ENCODE results near the gene COL26A1.
"Not testable (repeated sequence)": the region's sequence is repeated elsewhere in the genome, so short reads cannot be mapped to it uniquely, and the experiment has no call there.

COL26A1 gene

DNA sequence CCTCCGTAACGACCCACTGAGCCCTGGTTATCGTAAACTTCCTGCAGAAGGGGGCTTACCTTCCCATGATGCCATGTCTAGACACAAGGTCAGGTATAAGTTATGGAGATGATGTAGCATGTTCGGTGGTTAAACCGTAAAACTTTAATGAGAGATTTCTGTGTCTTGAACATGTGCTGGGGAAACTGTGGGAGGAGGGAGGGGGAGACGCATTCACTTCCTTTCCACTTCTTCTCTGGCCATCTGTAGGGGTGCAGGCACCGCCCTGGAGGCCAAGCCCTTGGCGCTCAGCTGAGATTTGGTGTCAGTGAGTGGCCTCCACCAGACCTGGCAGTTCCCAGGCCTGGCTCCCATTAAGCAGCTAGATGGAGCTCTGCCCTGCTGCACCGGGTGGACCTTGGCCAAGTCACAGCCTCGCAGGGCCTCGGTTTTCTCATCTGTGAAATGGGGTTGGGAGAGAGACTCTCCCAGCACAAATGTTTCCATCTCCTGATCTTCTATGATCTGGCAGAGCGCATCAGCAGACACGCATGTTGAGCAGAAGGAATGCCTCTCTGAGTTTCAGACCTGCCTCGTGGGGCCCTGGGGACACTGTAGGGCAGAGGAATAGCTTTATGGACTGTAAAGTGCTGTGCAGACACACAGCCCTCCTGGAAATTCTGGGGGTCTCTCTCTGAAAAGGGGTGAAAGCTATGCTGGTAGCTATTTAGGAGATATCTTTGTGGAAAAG lies 106.0 kb downstream of the COL26A1 start:
- Histone ChIP-seq H3K27me3 (ENCODE audit: control insufficient read depth in 1 of 2, insufficient read depth in 2 of 2, low read length in 2 of 2) (no peaks in the 10 kb centered on the region), H3K36me3 (ENCODE audit: control insufficient read depth in 1 of 2, insufficient read depth in 2 of 2, low read length in 2 of 2) (no peaks in the 10 kb centered on the region), H3K9me3 (ENCODE audit: control insufficient read depth in 1 of 2, low read length in 2 of 2) (no peaks in the 10 kb centered on the region), H3K4me1 (ENCODE audit: control insufficient read depth in 1 of 2, insufficient read depth in 2 of 2, low read length in 2 of 2) (no peaks in the 10 kb centered on the region), H3K9ac (ENCODE audit: low read depth in 1 of 2, low read length in 2 of 2) (no peak overlapping the region), H3K4me3 (ENCODE audit: low read depth in 1 of 2, low read length in 2 of 2) (no peak overlapping the region), H3K27ac (ENCODE audit: low read depth, low read length) (no peak overlapping the region)

DNA sequence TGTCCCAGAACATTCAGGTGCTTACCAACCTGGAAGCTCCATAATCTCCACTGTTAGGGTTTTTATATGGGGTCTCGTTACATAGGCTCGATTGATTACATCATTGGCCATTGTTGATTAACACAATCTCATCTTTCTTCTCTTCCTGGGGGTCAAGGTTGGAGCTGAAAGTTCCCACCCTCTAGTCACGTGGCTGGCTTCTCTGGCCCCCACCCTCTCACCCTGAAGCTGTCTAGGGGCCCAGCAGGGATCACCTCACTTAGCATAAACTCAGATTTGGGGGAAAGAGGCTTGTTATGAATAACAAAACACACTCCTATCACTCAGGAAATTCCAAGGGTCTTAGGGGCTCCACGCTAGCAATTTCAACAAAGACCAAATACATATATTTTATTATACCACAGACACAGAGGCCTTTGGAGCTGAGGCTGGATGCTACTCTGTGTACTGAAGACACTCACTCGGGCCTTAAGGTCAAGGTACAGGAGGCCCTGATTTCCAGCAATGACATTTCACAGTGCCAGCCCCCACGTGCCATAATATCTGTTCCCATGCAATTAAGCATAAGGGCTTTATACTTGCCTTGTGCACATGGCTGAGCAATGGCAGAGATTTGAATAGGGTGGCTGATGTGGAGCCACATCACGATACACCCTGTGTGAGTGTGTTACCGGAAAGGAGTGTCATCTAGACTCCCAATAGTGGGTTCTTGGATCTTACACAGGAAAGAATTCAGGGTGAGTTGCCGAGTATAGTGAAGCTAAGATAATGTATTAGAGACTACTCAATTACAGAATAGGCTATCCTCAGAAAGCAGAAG lies 108.2 kb downstream of the COL26A1 start:
- H3K27me3 ChIP-seq (ENCODE audit: control insufficient read depth in 1 of 2, insufficient read depth in 2 of 2, low read length in 2 of 2), result no peaks in the 10 kb centered on the region
- no peak overlapping the region for H3K27ac ChIP-seq (ENCODE audit: low read depth, low read length)
- H3K9me3 ChIP-seq (ENCODE audit: control insufficient read depth in 1 of 2, low read length in 2 of 2), result no peaks in the 10 kb centered on the region
- no peak overlapping the region for H3K4me3 ChIP-seq (ENCODE audit: low read depth in 1 of 2, low read length in 2 of 2)
- no peaks in the 10 kb centered on the region for H3K36me3 ChIP-seq (ENCODE audit: control insufficient read depth in 1 of 2, insufficient read depth in 2 of 2, low read length in 2 of 2)
- no peaks in the 10 kb centered on the region for H3K4me1 ChIP-seq (ENCODE audit: control insufficient read depth in 1 of 2, insufficient read depth in 2 of 2, low read length in 2 of 2)
- no peak overlapping the region for H3K9ac ChIP-seq (ENCODE audit: low read depth in 1 of 2, low read length in 2 of 2)

DNA sequence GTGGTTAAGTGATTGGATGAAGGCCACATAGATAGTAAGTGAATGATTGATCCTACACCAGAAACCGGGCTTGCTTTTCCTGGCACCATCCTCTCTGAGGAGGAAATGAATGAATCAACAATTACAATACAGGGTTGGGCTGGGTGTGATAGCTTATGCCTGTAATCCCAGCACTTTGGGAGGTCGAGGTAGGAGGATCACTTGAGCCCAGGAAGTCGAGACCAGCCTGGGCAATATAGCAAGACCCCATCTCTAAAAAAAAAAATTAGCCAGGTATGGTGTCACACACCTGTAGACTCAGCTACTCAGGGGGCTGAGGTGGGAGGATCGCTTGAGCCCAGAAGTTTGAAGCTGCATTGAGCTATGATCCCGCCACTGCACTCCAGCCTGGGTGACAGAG lies 111.5 kb downstream of the COL26A1 start:
- H3K4me3 ChIP-seq (ENCODE audit: low read depth in 1 of 2, low read length in 2 of 2), result no peak overlapping the region
- H3K27me3 ChIP-seq (ENCODE audit: control insufficient read depth in 1 of 2, insufficient read depth in 2 of 2, low read length in 2 of 2), result no peaks in the 10 kb centered on the region
- no peak overlapping the region for H3K9ac ChIP-seq (ENCODE audit: low read depth in 1 of 2, low read length in 2 of 2)
- H3K9me3 ChIP-seq (ENCODE audit: control insufficient read depth in 1 of 2, low read length in 2 of 2), result peaks cover 0 to 10% of the 10 kb centered on the region in 2 donors
- no peak overlapping the region for H3K27ac ChIP-seq (ENCODE audit: low read depth, low read length)
- no peaks in the 10 kb centered on the region for H3K4me1 ChIP-seq (ENCODE audit: control insufficient read depth in 1 of 2, insufficient read depth in 2 of 2, low read length in 2 of 2)
- no peaks in the 10 kb centered on the region for H3K36me3 ChIP-seq (ENCODE audit: control insufficient read depth in 1 of 2, insufficient read depth in 2 of 2, low read length in 2 of 2)

DNA sequence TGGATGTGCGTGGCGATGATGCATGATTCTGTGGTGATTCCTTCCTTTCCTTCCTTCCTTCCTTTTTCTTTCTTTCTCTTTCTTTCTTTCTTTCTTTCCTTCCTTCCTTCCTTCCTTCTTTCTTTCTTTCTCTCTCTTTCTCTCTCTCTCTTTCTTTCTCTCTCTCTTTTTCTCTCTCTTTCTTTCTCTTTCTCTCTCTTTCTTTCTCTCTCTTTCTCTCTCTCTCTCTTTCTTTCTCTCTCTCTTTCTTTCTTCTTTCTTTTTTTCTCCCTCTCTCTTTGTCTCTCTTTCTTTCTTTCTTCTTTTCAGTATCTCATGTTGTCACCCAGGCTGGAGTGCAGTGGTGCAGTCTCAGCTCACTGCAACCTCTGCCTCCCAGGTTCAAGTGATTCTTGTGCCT lies 113.0 kb downstream of the COL26A1 start:
- not testable (repeated sequence) for H3K9ac ChIP-seq (ENCODE audit: low read depth in 1 of 2, low read length in 2 of 2); H3K4me3 ChIP-seq (ENCODE audit: low read depth in 1 of 2, low read length in 2 of 2); H3K27ac ChIP-seq (ENCODE audit: low read depth, low read length); H3K27me3 ChIP-seq (ENCODE audit: control insufficient read depth in 1 of 2, insufficient read depth in 2 of 2, low read length in 2 of 2); H3K36me3 ChIP-seq (ENCODE audit: control insufficient read depth in 1 of 2, insufficient read depth in 2 of 2, low read length in 2 of 2); H3K4me1 ChIP-seq (ENCODE audit: control insufficient read depth in 1 of 2, insufficient read depth in 2 of 2, low read length in 2 of 2)
- H3K9me3 ChIP-seq (ENCODE audit: control insufficient read depth in 1 of 2, low read length in 2 of 2), result peaks cover 3 to 13% of the 10 kb centered on the region in 2 donors

DNA sequence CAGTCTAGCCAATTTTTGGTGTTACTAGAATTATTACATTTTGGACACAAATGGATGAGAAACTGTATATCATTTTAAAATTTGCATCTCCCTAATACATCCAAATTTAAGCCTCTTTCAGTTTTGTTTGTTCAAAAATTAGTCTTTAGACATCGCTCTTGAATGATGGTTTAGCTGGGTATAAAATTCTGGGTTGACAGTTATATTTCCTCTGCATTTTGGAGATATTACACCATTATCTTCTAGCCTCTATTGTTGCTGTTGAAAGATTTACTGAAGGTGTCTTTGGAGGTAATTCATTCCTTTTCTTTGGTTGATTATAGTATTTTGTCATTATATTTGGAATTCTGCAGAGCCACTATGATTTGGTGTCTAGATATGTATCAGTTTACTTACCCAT lies 116.5 kb downstream of the COL26A1 start:
- Histone ChIP-seq H3K27me3 (ENCODE audit: control insufficient read depth in 1 of 2, insufficient read depth in 2 of 2, low read length in 2 of 2) (no peaks in the 10 kb centered on the region), H3K36me3 (ENCODE audit: control insufficient read depth in 1 of 2, insufficient read depth in 2 of 2, low read length in 2 of 2) (no peaks in the 10 kb centered on the region), H3K9me3 (ENCODE audit: control insufficient read depth in 1 of 2, low read length in 2 of 2) (peaks cover 3 to 13% of the 10 kb centered on the region in 2 donors), H3K4me1 (ENCODE audit: control insufficient read depth in 1 of 2, insufficient read depth in 2 of 2, low read length in 2 of 2) (no peaks in the 10 kb centered on the region), H3K4me3 (ENCODE audit: low read depth in 1 of 2, low read length in 2 of 2) (no peak overlapping the region), H3K27ac (ENCODE audit: low read depth, low read length) (no peak overlapping the region), H3K9ac (ENCODE audit: low read depth in 1 of 2, low read length in 2 of 2) (no peak overlapping the region)

DNA sequence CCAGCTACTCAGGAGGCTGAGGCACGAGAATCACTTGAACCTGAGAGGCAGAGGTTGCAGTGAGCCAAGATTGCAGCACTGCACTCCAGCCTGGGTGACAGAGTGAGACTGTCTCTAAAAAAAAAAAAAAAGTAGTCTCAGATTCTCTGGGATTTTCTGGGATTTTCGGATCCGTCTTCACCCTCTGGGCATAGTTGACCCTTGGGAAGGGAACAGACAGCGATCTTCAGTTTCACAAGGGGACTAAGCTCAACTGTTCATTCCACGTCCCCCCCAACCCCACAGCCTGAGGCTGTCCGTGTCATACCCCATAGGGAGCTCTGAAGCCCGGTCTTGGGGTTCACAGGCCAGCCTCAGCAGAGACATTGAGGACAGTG lies 123.4 kb downstream of the COL26A1 start:
- H3K36me3 ChIP-seq (ENCODE audit: control insufficient read depth in 1 of 2, insufficient read depth in 2 of 2, low read length in 2 of 2); H3K9me3 ChIP-seq (ENCODE audit: control insufficient read depth in 1 of 2, low read length in 2 of 2); H3K27ac ChIP-seq (ENCODE audit: low read depth, low read length); H3K4me3 ChIP-seq (ENCODE audit: low read depth in 1 of 2, low read length in 2 of 2); H3K4me1 ChIP-seq (ENCODE audit: control insufficient read depth in 1 of 2, insufficient read depth in 2 of 2, low read length in 2 of 2); H3K27me3 ChIP-seq (ENCODE audit: control insufficient read depth in 1 of 2, insufficient read depth in 2 of 2, low read length in 2 of 2); H3K9ac ChIP-seq (ENCODE audit: low read depth in 1 of 2, low read length in 2 of 2): not testable (repeated sequence)

DNA sequence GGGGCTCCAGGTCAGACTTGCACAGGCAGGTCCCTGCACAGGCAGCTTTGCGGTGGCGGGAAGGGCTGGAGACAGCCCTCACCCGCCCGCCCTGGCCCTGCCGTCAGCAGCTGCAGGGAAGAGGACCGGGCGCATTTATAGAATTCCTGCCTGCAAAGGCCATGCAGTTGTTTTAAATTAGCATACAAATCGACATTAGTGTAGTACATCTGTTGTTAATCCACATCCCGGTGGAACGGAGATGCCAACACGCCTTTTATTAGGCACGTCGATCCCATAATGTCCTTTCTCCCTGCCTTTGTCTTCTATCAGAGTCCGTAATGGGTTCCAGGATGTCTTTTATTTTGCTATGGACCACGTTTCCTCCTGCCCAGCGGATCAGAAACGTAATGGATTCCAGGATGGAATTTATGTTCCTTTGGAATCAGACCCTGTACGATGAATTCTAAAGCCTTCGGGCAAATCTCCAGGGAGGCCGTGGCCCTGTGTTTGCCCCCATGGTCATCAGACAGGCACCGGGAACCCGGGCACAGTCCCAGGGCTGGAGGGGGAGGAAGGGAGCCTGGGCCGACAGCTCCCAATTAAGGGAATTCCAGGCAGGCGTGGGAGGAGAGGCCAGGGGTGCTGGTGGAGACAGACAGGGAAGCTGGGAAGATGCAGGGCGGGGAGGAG lies 123.9 kb downstream of the COL26A1 start:
- Histone ChIP-seq H3K36me3 (ENCODE audit: control insufficient read depth in 1 of 2, insufficient read depth in 2 of 2, low read length in 2 of 2) (no peaks in the 10 kb centered on the region), H3K4me3 (ENCODE audit: low read depth in 1 of 2, low read length in 2 of 2) (no peak overlapping the region), H3K9ac (ENCODE audit: low read depth in 1 of 2, low read length in 2 of 2) (no peak overlapping the region), H3K27ac (ENCODE audit: low read depth, low read length) (no peak overlapping the region), H3K9me3 (ENCODE audit: control insufficient read depth in 1 of 2, low read length in 2 of 2) (no peaks in the 10 kb centered on the region), H3K27me3 (ENCODE audit: control insufficient read depth in 1 of 2, insufficient read depth in 2 of 2, low read length in 2 of 2) (no peaks in the 10 kb centered on the region), H3K4me1 (ENCODE audit: control insufficient read depth in 1 of 2, insufficient read depth in 2 of 2, low read length in 2 of 2) (no peaks in the 10 kb centered on the region)

DNA sequence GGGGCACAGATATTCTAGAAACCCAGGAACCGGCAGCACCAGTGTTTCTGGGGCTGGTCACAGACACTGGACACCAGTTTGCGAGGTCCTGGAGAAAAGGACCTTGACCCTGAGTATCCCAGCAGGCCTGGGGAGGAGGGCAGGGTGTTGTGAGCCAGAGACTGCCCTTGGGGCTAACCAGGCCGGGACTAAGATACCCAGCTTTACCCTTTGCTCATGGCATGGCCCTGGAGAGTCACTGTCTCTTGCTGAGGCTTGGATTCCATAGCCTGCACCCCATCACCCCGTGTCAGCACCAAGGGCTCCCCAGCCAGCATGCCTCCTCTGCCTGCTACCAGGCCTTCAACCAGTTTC lies 124.4 kb downstream of the COL26A1 start:
- Histone ChIP-seq H3K27ac (ENCODE audit: low read depth, low read length) (no peak overlapping the region), H3K9ac (ENCODE audit: low read depth in 1 of 2, low read length in 2 of 2) (no peak overlapping the region), H3K4me1 (ENCODE audit: control insufficient read depth in 1 of 2, insufficient read depth in 2 of 2, low read length in 2 of 2) (no peaks in the 10 kb centered on the region), H3K27me3 (ENCODE audit: control insufficient read depth in 1 of 2, insufficient read depth in 2 of 2, low read length in 2 of 2) (no peaks in the 10 kb centered on the region), H3K4me3 (ENCODE audit: low read depth in 1 of 2, low read length in 2 of 2) (no peak overlapping the region), H3K9me3 (ENCODE audit: control insufficient read depth in 1 of 2, low read length in 2 of 2) (no peaks in the 10 kb centered on the region), H3K36me3 (ENCODE audit: control insufficient read depth in 1 of 2, insufficient read depth in 2 of 2, low read length in 2 of 2) (no peaks in the 10 kb centered on the region)

DNA sequence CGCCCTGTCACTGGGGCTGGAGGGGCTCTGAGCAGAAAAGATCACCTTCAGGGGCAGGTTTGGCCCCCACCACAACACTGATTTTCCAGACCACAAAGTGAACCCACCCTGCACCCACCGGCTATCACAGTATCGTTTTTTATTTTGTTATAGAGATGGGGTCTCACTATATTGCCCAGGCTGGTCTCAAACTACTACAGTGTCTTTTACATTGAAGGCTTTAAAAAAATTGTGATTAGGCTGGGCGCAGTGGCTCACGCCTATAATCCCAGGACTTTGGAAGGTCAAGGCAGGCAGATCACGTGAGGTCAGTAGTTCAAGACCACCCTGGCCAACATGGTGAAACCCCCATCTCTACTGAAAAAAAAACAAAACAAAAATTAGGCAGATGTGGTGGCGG lies 125.1 kb downstream of the COL26A1 start:
- Histone ChIP-seq H3K4me1 (ENCODE audit: control insufficient read depth in 1 of 2, insufficient read depth in 2 of 2, low read length in 2 of 2) (no peaks in the 10 kb centered on the region), H3K4me3 (ENCODE audit: low read depth in 1 of 2, low read length in 2 of 2) (no peak overlapping the region), H3K27me3 (ENCODE audit: control insufficient read depth in 1 of 2, insufficient read depth in 2 of 2, low read length in 2 of 2) (no peaks in the 10 kb centered on the region), H3K9me3 (ENCODE audit: control insufficient read depth in 1 of 2, low read length in 2 of 2) (no peaks in the 10 kb centered on the region), H3K9ac (ENCODE audit: low read depth in 1 of 2, low read length in 2 of 2) (no peak overlapping the region), H3K36me3 (ENCODE audit: control insufficient read depth in 1 of 2, insufficient read depth in 2 of 2, low read length in 2 of 2) (no peaks in the 10 kb centered on the region), H3K27ac (ENCODE audit: low read depth, low read length) (no peak overlapping the region)

DNA sequence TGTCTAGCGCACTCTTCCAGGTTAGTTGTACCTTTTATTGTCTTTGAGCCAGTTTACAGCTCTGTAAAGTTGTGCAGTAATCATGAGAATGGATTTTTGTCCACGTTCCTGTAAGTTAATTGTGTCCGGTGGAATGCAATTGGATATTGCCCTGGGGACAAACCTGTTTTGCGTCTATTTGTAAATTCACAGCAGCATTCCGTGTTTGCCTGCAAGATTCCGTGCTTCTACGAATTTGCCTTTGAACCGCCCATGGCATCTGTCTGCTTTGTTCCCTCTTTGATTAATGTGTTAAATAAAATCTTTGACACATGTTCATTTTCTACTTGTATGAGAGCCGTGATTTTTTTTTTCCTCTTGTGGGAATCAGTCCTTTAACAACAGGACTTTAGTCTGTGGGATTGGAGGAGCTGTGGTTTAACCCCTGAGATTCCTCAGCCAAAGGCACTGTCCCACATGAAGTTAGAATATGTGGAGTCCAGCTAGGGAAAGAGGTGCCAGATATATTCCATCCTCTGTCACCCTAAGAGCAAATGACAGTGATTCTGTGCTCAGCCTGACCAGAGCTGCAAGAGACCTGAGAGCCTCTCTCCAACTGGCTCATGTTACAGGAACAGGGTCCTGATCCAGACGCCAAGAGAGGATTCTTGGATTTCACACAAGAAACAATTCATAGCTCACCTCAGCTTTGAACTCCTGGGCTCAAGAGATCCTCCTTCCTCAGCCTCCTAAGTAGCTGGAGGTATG lies 126.3 kb downstream of the COL26A1 start:
- H3K27ac ChIP-seq (ENCODE audit: low read depth, low read length), result no peak overlapping the region
- no peaks in the 10 kb centered on the region for H3K9me3 ChIP-seq (ENCODE audit: control insufficient read depth in 1 of 2, low read length in 2 of 2)
- H3K9ac ChIP-seq (ENCODE audit: low read depth in 1 of 2, low read length in 2 of 2), result no peak overlapping the region
- no peaks in the 10 kb centered on the region for H3K27me3 ChIP-seq (ENCODE audit: control insufficient read depth in 1 of 2, insufficient read depth in 2 of 2, low read length in 2 of 2)
- no peaks in the 10 kb centered on the region for H3K36me3 ChIP-seq (ENCODE audit: control insufficient read depth in 1 of 2, insufficient read depth in 2 of 2, low read length in 2 of 2)
- no peaks in the 10 kb centered on the region for H3K4me1 ChIP-seq (ENCODE audit: control insufficient read depth in 1 of 2, insufficient read depth in 2 of 2, low read length in 2 of 2)
- no peak overlapping the region for H3K4me3 ChIP-seq (ENCODE audit: low read depth in 1 of 2, low read length in 2 of 2)
